ENCODE results near the gene CDK7.

- TF ChIP-seq ZNF143 (CRISPR knock-in tag; IDR thresholded peaks at IDR 0.05) (no peak), RAD21 (CRISPR knock-in tag; conservative IDR thresholded peaks at IDR 0.05 in 1 of 2, IDR thresholded peaks at IDR 0.05 in 1 of 2) (no peak)
Measured at GRCh38 chr5:69281114-69281513, 46.4 kb downstream of the CDK7 start.

All from K562 (cell line).